Lung (tissue), 12 donors: ENCODE measurements around the gene STUM. TPM values are rescaled to one million over a fixed set of nuclear protein-coding genes. Genes with fewer than 3 reads are reported as not detected.

Experiments
- ATAC-seq: fragments of 200-7000 bp; cut with Tn5 transposase; one replicate; pipeline ENCODE4 v1.9.1; 2020; ENCODE audit warnings: moderate number of reproducible peaks; ENCODE audit not compliant: insufficient read depth, low FRiP score
- DNase-seq, 3 donors: peaks; one replicate each; pipeline ENCODE4 v3.0.0-alpha.2; 2013 to 2017
- H3K27ac ChIP-seq, 2 donors: one replicate each; pipeline ENCODE4 v1.5.1; 2013; ENCODE audit warnings: mild to moderate bottlenecking in 2 of 2, moderate library complexity in 2 of 2, control low read depth in 1 of 2, inconsistent platforms in 1 of 2, low read depth in 1 of 2, low read length in 1 of 2
- H3K27me3 ChIP-seq, 3 donors: one replicate each; pipeline ENCODE4 v1.5.1; 2013; ENCODE audit warnings: low read length in 2 of 3; ENCODE audit not compliant: control insufficient read depth in 3 of 3, insufficient read depth in 3 of 3
- H3K36me3 ChIP-seq, 4 donors: one replicate each; pipeline ENCODE4 v1.5.1; 2013; ENCODE audit warnings: low read length in 4 of 4, mild to moderate bottlenecking in 1 of 4, moderate library complexity in 1 of 4; ENCODE audit not compliant: control insufficient read depth in 4 of 4, insufficient read depth in 4 of 4
- H3K4me1 ChIP-seq, 5 donors: one replicate each; pipeline ENCODE4 v1.5.1; 2013; ENCODE audit warnings: low read length in 5 of 5, mild to moderate bottlenecking in 2 of 5, moderate library complexity in 1 of 5; ENCODE audit not compliant: control insufficient read depth in 5 of 5, insufficient read depth in 5 of 5
- H3K4me3 ChIP-seq: one replicate; pipeline ENCODE4 v1.5.1; 2013; ENCODE audit warnings: mild to moderate bottlenecking, control low read depth, moderate library complexity
- H3K9ac ChIP-seq, 2 donors: one replicate each; pipeline ENCODE4 v1.5.1; 2013; ENCODE audit warnings: low read length in 2 of 2, control low read depth in 1 of 2; ENCODE audit not compliant: insufficient read depth in 1 of 2
- H3K9me3 ChIP-seq, 4 donors: one replicate each; pipeline ENCODE4 v1.5.1; 2013; ENCODE audit warnings: low read length in 3 of 4, mild to moderate bottlenecking in 1 of 4, moderate library complexity in 1 of 4; ENCODE audit not compliant: control insufficient read depth in 4 of 4, insufficient read depth in 3 of 4
- WGBS, 2 donors: extraction: QIAGEN DNeasy Blood & Tissue Kit; methylation state at CpG; one replicate each; pipeline ENCODE4 v1.1.7; 2013; 5-methylcytosine and 5-hydroxymethylcytosine counted together
- polyA plus RNA-seq, 2 donors: library from polyadenylated mRNA; stranded (reverse); fragments of 200-250 nt; gene quantifications; one replicate each; pipeline ENCODE4 v1.2.1, GENCODE V29; 2013
- total RNA-seq, 2 donors: library from RNA; depleted of rRNA in 1 of 2; stranded (reverse); fragments of >200 nt in 1 of 2; gene quantifications; one replicate each; pipeline ENCODE4 v1.2.1, GENCODE V29; 2014 to 2021
- TF ChIP-seq, protein P1 (sequence below): IDR thresholded peaks from 2 replicates; pipeline ENCODE4 v1.5.1; 2012; ENCODE audit warnings: mild to moderate bottlenecking; ENCODE audit errors: control extremely low read depth, extremely low read depth
- donor health status: control.
- donor health status: control.
- donor health status: Bipolar disorder and iron deficiency.
- donor health status: healthy.
- donor health status: DM: yes; HTN: yes; CAD: no.

STUM gene
- total and polyA plus RNA-seq, 4 donors, result 0.09 to 0.58 (median 0.48) TPM

DNA sequence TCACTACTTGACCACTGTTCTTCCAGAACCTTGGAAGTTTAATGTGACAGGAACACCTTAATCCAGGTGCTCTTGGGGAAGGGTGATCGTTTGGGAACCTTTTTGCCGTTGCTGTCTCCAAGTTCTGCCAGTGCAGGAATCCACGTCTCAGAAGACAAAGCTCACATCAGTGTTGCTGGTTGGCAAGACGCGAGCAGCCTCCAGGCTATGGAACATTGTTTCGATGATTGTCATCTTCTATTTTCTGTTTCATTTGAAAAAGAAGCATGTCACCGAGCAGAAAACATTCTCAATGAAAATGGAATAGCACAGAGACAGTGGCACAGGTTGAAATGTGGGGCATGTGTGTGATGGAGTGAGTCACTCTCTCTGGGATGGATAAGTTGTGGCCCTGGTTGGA is 11.7 kb downstream of the STUM start:
- no peak for ATAC-seq
- H3K9me3 ChIP-seq, result peaks cover 0 to 2% (median 0%) of the 10 kb centered on the region in 4 donors
- DNase-seq, result no peak
- H3K36me3 ChIP-seq, result no peaks in the 10 kb centered on the region
- no peak overlapping the region for H3K27ac ChIP-seq
- H3K27me3 ChIP-seq, result no peaks in the 10 kb centered on the region
- no peak overlapping the region for H3K9ac ChIP-seq
- WGBS, 2 donors, result 92 to 96% methylated on average over 7 of the region's 7 CpGs
- peaks cover 0 to 2% (median 0%) of the 10 kb centered on the region in 5 donors for H3K4me1 ChIP-seq
- H3K4me3 ChIP-seq, result no peak overlapping the region
- TF ChIP-seq, protein P1, sequence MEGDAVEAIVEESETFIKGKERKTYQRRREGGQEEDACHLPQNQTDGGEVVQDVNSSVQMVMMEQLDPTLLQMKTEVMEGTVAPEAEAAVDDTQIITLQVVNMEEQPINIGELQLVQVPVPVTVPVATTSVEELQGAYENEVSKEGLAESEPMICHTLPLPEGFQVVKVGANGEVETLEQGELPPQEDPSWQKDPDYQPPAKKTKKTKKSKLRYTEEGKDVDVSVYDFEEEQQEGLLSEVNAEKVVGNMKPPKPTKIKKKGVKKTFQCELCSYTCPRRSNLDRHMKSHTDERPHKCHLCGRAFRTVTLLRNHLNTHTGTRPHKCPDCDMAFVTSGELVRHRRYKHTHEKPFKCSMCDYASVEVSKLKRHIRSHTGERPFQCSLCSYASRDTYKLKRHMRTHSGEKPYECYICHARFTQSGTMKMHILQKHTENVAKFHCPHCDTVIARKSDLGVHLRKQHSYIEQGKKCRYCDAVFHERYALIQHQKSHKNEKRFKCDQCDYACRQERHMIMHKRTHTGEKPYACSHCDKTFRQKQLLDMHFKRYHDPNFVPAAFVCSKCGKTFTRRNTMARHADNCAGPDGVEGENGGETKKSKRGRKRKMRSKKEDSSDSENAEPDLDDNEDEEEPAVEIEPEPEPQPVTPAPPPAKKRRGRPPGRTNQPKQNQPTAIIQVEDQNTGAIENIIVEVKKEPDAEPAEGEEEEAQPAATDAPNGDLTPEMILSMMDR, result no peak

DNA sequence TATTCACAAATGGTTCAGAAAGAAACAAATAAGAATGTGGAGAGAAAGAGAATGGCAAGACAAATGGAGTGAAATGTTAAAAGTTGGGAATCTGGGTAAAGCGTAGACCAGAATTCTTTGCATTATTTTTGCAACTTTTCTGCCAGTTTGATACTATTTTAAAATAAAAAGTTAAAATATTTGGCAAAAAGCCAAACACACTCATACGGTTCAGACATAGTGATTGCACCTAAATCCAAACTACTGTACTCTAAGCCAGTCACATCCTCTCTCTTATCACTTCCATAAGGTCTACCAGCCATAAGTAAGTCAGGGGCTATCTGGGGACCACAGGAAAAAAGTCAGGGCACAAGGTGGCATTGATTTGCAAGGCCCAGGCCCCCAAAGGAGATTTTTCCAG is 14.4 kb downstream of the STUM start:
- Histone ChIP-seq H3K27me3 (peaks cover 0 to 7% (median 2%) of the 10 kb centered on the region in 3 donors), H3K9ac (no peak overlapping the region), H3K9me3 (peaks cover 0 to 2% (median 0%) of the 10 kb centered on the region in 4 donors), H3K36me3 (no peaks in the 10 kb centered on the region), H3K27ac (no peak overlapping the region), H3K4me1 (peaks cover 0 to 2% (median 0%) of the 10 kb centered on the region in 5 donors), H3K4me3 (no peak overlapping the region)
- DNase-seq, result no peak
- ATAC-seq, result no peak
- 61 to 76% methylated on average over 2 of the region's 2 CpGs for WGBS, 2 donors
- TF ChIP-seq, protein P1, result no peak

DNA sequence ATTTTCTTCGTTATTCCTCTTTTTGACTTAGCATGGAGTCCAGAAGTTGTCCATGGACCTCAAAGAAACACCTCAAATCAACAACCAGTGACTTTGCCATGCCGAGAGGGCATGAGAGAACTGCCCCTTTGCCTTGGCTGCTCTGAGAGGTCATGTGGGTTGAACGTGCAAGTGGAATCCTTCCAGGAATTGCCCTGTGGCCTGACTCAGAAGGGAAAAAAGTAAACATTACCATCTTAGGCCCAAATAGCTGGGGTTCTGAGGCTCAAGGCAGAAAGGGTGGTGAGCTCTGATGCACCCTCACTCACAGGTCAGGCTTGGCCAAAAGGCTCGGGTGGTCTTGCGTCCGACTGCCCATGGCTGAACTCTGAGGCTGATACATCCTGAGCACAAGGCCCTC is 15.1 kb downstream of the STUM start:
- H3K27me3 ChIP-seq, result peaks cover 0 to 7% (median 2%) of the 10 kb centered on the region in 3 donors
- TF ChIP-seq, protein P1, result no peak
- no peak overlapping the region for H3K9ac ChIP-seq
- H3K36me3 ChIP-seq, result no peaks in the 10 kb centered on the region
- WGBS, 2 donors, result 81 to 94% methylated on average over 6 of the region's 6 CpGs
- no peaks in the 10 kb centered on the region for H3K9me3 ChIP-seq
- no peak overlapping the region for H3K27ac ChIP-seq
- H3K4me1 ChIP-seq, result peaks cover 0 to 6% (median 0%) of the 10 kb centered on the region in 5 donors
- no peak overlapping the region for H3K4me3 ChIP-seq
- ATAC-seq (no peak), DNase-seq (no peak)

DNA sequence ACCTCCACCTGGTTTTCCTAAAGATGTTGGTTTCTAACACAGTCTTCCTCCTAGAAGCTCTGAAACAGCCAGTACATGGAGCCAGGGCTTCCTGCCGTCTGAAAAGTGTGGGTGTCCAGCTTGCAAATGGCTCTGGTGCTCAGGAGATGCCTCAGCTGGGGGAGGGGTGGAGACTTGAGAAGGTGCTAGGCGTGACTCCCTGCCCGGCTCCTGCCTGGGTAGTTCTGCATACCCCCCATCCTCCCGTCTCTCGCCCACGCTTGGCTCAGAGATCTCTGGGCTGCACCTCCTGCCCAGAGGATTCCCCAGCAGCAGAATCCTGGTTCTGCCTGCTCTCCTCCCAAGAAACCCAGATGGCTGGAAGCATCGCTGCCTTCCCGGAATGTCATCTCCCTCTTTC is 16.9 kb downstream of the STUM start:
- no peak for DNase-seq
- H3K27ac ChIP-seq, result no peak overlapping the region
- no peaks in the 10 kb centered on the region for H3K36me3 ChIP-seq
- TF ChIP-seq, protein P1, result no peak
- no peak for ATAC-seq
- H3K27me3 ChIP-seq, result peaks cover 0 to 7% (median 2%) of the 10 kb centered on the region in 3 donors
- H3K9ac ChIP-seq, result no peak overlapping the region
- WGBS, 2 donors, result 92 to 97% methylated on average over 8 of the region's 8 CpGs
- H3K4me1 ChIP-seq, result peaks cover 0 to 6% (median 0%) of the 10 kb centered on the region in 5 donors
- H3K4me3 ChIP-seq, result no peak overlapping the region
- H3K9me3 ChIP-seq, result no peaks in the 10 kb centered on the region
